Mammary epithelial cell (primary cell): ENCODE results near the gene FAAH.

Source experiments
- CTCF ChIP-seq, 2 donors: IDR thresholded peaks in 1 of 2; conservative IDR thresholded peaks in 1 of 2; 2 replicates each; pipeline ENCODE4 v1.5.1; 2011 to 2012; ENCODE audit warnings: inconsistent platforms in 2 of 2, low read length in 2 of 2, mild to moderate bottlenecking in 2 of 2, control low read depth in 1 of 2, low read depth in 1 of 2; ENCODE audit not compliant: insufficient read depth in 1 of 2; ENCODE audit errors: extremely low read depth in 1 of 2
- EZH2 ChIP-seq: IDR thresholded peaks from 2 replicates; pipeline ENCODE4 v1.6.1; 2012; ENCODE audit warnings: low read length, inconsistent platforms, borderline replicate concordance

- TF ChIP-seq CTCF (conservative IDR thresholded peaks at IDR 0.05 in 1 of 2, IDR thresholded peaks at IDR 0.05 in 1 of 2; ENCODE audit: extremely low read depth in 1 of 2, insufficient read depth in 1 of 2, low read depth in 1 of 2, low read length in 2 of 2) = no peak
- TF ChIP-seq EZH2 = no peak
Measured at GRCh38 chr1:46405724-46406123, 11.6 kb downstream of the FAAH start.
